GM19395 (cell line): ENCODE results near the gene SHROOM2.

ENCODE experiments used
- ATAC-seq: cut with Tn5 transposase; IDR thresholded peaks from one replicate; pipeline ENCODE4 v1.9.1; 2021; ENCODE audit warnings: mild to moderate bottlenecking, moderate library complexity; ENCODE audit not compliant: unreplicated experiment

SHROOM2 gene

DNA sequence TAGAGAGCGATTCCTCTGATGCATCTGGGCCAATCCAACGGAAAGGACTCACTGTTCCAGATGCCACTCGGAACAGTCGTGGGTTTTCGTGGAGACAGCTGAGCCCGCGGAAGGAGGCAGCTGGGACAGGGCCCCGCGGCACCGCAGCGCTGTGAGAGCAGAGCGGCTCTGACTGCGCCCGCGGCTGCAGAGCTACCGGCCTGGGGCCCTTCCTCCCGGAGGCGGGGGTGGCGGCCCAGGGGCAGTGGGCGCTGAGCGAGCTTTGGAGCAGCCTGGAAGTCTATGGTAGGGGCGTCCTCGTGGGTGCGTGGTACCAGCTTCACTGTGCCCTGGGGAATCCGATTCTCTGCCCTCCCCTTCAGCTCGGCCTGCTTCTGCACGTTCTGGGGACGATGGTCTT is 205.8 kb downstream of the SHROOM2 start:
- no peak for ATAC-seq

- no peak for ATAC-seq
These were observed 206.5 kb downstream of the SHROOM2 start for GRCh38 chrX:9992724-9993123.

GRCh38 chrX:9995855-9996339 is 209.7 kb downstream of the SHROOM2 start:
- ATAC-seq, result peak; percentile 81

- no peak for ATAC-seq
These were observed 210.8 kb downstream of the SHROOM2 start for GRCh38 chrX:9997041-9997440.

DNA sequence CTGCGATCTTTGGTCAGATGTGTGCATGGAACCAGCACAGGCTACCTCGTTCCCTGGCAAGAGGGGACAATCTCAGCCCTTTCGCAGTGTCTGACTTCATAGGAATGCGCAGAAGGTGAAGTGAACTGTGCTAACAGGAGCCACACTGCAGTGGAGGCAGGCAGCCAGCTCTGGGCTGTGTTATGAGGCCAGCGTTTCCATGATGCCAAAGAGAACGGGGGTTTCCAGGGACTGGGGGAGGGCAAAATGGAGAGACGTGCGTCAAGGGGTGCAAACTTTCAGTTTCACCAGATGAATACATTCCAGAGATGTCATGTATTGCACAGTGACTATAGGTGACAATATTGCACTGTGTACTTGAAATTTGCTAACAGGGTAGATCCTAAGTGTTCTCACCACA is 211.3 kb downstream of the SHROOM2 start:
- no peak for ATAC-seq
